ENCODE measurements around the gene KRT81. TPM values are rescaled to one million over a fixed set of nuclear protein-coding genes. Genes with fewer than 3 reads are reported as not detected.
"Not testable (repeated sequence)": the region's sequence is repeated elsewhere in the genome, so short reads cannot be mapped to it uniquely, and the experiment has no call there.

The KRT81 gene
- total RNA-seq, 4 donors from 2014 or later, result 0.19 to 0.42 TPM; not detected in 2

DNA sequence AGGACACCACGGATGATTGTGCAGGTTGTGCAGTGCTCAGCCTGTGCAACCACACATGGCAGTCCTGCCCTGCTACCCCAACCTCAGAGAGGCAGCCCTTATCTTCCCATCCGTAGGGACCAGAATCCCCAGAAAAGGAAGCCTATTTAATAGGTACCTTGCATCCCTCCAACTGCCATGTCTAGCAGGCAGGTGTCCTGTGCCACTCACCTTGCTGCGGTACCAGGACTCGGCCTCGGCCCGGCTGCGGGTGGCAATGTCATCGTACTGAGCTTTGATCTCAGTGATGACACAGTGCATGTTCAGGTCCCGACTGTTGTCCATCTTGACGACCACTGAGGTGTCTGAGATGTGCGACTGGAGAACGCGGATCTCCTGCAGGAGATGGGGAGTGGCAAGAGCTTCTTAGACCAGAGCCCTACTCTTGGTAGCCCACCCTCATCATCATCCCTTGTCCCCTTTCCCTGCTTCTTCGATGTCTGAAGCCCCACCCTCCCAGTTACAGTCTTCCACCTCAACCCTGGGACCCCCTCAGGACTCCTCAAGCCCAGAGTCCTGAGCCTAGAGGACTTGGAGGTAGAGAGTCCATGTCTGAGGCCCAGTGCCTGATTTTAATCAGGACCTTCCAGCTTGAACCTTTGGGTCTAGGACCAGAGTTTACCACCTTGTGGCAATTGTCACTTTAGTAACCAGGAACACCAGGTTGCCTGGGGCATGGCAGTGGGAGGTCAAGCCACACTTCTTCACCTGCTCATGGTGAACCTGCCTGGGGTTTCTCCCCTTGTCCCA is 37.7 kb downstream of the KRT81 start:
- Histone ChIP-seq H3K27me3 (peaks cover 0 to 66% (median 12%) of the 10 kb centered on the region in 4 donors), H3K9me3 (no peaks in the 10 kb centered on the region), H3K4me3 (no peak overlapping the region), H3K27ac (replicated peaks in 1 of 4) (no peak overlapping the region), H3K36me3 (no peaks in the 10 kb centered on the region), H3K4me1 (peaks cover 13 to 26% (median 23%) of the 10 kb centered on the region in 4 donors)
- no peak for DNase-seq (ENCODE audit: extremely low spot score)
- intact Hi-C loops (cut with DNase I), result no loop called here
- TF ChIP-seq EP300 (IDR thresholded peaks at IDR 0.05) (no peak), POLR2A (IDR thresholded peaks at IDR 0.05; ENCODE audit: low read depth) (no peak), POLR2AphosphoS5 (IDR thresholded peaks at IDR 0.05) (no peak)
- TF ChIP-seq, protein P1, sequence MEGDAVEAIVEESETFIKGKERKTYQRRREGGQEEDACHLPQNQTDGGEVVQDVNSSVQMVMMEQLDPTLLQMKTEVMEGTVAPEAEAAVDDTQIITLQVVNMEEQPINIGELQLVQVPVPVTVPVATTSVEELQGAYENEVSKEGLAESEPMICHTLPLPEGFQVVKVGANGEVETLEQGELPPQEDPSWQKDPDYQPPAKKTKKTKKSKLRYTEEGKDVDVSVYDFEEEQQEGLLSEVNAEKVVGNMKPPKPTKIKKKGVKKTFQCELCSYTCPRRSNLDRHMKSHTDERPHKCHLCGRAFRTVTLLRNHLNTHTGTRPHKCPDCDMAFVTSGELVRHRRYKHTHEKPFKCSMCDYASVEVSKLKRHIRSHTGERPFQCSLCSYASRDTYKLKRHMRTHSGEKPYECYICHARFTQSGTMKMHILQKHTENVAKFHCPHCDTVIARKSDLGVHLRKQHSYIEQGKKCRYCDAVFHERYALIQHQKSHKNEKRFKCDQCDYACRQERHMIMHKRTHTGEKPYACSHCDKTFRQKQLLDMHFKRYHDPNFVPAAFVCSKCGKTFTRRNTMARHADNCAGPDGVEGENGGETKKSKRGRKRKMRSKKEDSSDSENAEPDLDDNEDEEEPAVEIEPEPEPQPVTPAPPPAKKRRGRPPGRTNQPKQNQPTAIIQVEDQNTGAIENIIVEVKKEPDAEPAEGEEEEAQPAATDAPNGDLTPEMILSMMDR (IDR thresholded peaks at IDR 0.05), result no peak
- 97% methylated on average over 3 of the region's 14 CpGs for WGBS

DNA sequence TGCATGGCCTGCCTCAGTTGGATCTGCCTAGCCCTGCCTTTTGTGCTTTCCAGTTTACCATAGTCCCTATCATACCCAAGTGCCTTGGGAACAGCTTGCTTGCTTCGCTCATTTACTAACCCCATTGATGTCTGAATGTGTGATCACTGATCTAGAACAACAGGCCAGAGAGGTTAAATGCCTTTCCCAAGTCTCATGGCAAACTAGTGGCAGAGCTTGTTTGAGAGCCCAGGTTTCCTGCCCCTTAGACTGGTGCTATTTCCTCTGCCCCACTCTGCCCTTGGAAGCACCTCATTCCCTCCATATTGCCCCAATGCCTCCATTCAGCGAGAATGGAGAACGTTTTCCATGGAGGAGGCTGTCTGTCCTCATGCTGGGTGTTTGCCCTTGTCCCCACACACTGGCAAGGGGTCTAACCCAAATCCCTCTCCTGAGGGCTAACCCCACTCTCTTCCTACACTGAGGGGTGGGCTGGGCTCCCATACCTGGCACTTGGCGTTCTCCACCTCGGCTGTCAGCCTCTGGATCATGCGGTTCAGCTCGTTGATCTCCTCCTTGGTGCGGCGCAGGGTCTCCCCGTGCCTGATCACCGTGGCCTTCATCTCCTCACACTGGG is 38.5 kb downstream of the KRT81 start:
- 98% methylated on average over 11 of the region's 11 CpGs for WGBS
- H3K4me3 ChIP-seq, result no peak overlapping the region
- peaks cover 0 to 64% (median 5%) of the 10 kb centered on the region in 4 donors for H3K27me3 ChIP-seq
- TF ChIP-seq, protein P1 (IDR thresholded peaks at IDR 0.05), result no peak
- no peak for TF ChIP-seq EP300 (IDR thresholded peaks at IDR 0.05)
- H3K27ac ChIP-seq (replicated peaks in 1 of 4), result no peak overlapping the region
- DNase-seq (ENCODE audit: extremely low spot score), result no peak
- H3K4me1 ChIP-seq, result peaks cover 11 to 26% (median 23%) of the 10 kb centered on the region in 4 donors
- no peaks in the 10 kb centered on the region for H3K36me3 ChIP-seq
- no peaks in the 10 kb centered on the region for H3K9me3 ChIP-seq
- intact Hi-C loops (cut with DNase I), result no loop called here

DNA sequence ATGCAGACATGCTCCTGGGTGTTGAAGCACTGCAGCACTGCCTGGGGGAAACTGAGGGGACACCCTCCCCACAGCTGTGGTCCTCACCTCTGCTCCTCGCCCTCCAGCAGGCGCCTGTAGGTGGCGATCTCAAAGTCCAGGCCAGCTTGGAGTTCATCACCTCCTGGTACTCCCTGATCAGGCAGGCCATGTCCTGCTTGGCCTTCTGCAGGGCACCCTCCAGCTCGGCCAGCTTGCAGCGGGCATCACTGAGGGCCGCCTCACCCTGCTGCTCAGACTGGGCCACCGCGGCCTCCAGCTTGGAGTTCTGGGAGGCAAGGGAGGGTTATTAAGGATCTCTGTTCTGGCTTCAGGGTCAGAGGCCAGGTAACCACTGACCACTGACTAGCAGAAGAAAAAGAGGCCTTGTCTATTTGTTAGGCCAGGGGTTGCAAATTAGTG is 39.1 kb downstream of the KRT81 start:
- H3K4me3 ChIP-seq; H3K36me3 ChIP-seq; H3K9me3 ChIP-seq; DNase-seq (ENCODE audit: extremely low spot score); H3K27ac ChIP-seq (replicated peaks in 1 of 4); intact Hi-C loops (cut with DNase I): not testable (repeated sequence)
- Histone ChIP-seq H3K4me1 (peaks cover 14 to 31% (median 29%) of the 10 kb centered on the region in 4 donors), H3K27me3 (peaks cover 0 to 61% (median 2%) of the 10 kb centered on the region in 4 donors)
- 92% methylated on average over 8 of the region's 8 CpGs for WGBS

DNA sequence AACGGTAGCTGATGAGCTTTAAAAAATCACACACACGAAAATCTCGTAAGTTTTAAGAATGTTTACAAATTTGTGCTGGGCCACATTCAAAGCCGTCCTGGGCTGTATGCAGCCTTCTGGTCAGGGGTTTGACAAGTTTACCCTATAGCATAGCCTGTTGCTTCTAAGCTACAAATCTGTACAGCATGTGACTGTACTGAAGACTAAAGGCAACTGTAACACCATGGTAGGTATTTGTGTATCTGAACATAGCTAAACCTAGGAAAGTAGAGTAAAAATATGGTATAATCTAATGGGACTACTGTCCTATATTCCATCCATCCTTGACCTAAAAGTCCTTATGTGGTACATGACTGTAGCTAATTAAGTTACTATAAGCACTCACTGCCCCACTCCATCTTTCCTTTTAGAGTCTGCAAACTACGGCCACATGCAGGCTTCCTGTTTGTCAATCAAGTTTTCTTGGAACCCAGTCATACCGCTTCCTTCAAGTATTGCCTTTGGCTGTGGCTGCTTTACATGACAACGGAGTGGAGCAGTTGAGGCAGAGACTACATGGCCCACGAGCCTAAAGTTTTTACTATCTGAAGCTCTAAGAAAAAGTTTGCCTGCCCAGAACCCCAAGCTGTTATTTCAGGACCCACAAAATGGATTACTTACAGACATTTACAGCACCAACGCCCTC is 39.8 kb downstream of the KRT81 start:
- Histone ChIP-seq H3K4me3 (no peak overlapping the region), H3K27ac (replicated peaks in 1 of 4) (no peak overlapping the region), H3K4me1 (peaks cover 16 to 36% (median 36%) of the 10 kb centered on the region in 4 donors), H3K36me3 (no peaks in the 10 kb centered on the region), H3K9me3 (no peaks in the 10 kb centered on the region), H3K27me3 (peaks cover 0 to 54% (median 0%) of the 10 kb centered on the region in 4 donors)
- TF ChIP-seq EP300 (IDR thresholded peaks at IDR 0.05) (no peak), POLR2AphosphoS5 (IDR thresholded peaks at IDR 0.05) (no peak), POLR2A (IDR thresholded peaks at IDR 0.05; ENCODE audit: low read depth) (no peak)
- TF ChIP-seq, protein P1 (IDR thresholded peaks at IDR 0.05), result no peak
- no peak for DNase-seq (ENCODE audit: extremely low spot score)
- 76% methylated on average over 9 of the region's 9 CpGs for WGBS
- intact Hi-C loops (cut with DNase I), result no loop called here

Measured in esophagus muscularis mucosa (tissue), 4 donors.